Adrenal gland (tissue), 5 donors: Measurements from ENCODE around the gene BRME1.

Experiments
- POLR2A ChIP-seq, 2 donors: fragments of 450-650 bp; IDR thresholded peaks; one replicate each; pipeline ENCODE4 v1.6.1; 2017; ENCODE audit warnings: antibody characterized with exemption in 2 of 2, mild to moderate bottlenecking in 2 of 2, moderate library complexity in 1 of 2
- TF ChIP-seq, protein P1 (sequence below), 6 experiments: fragments of 450-650 bp in 4 of 6; fragments of 200-600 bp in 2 of 6; sonication (generic) in 1 of 6; IDR thresholded peaks; 1 replicate in 5 of 6; 2 replicates in 1 of 6; pipeline versions ENCODE4 v1.5.1 to v1.8.0; 2016 to 2021; ENCODE audit warnings: antibody characterized with exemption in 6 of 6, mild to moderate bottlenecking in 2 of 6, moderate library complexity in 1 of 6
- donor health status: DM: no; HTN: no; CAD: no.

DNA sequence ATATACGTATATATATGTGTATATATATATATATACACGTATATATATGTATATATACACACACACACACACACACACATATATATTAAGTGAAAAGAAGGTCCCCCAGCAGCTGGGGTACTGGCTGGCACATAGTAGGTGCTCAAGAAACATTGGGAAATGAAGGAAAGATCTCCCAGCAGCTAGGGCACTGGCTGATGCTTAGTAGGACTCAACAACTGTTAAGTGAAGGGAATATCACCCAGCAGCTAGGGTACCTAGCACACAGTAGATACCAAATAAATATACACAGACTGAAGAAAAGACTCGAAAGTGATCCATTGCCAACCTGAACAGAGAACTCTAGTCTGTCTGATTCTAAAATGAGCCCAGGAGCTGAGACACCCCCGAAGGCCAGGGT, 20.1 kb upstream of the BRME1 start:
- TF ChIP-seq, protein P1, sequence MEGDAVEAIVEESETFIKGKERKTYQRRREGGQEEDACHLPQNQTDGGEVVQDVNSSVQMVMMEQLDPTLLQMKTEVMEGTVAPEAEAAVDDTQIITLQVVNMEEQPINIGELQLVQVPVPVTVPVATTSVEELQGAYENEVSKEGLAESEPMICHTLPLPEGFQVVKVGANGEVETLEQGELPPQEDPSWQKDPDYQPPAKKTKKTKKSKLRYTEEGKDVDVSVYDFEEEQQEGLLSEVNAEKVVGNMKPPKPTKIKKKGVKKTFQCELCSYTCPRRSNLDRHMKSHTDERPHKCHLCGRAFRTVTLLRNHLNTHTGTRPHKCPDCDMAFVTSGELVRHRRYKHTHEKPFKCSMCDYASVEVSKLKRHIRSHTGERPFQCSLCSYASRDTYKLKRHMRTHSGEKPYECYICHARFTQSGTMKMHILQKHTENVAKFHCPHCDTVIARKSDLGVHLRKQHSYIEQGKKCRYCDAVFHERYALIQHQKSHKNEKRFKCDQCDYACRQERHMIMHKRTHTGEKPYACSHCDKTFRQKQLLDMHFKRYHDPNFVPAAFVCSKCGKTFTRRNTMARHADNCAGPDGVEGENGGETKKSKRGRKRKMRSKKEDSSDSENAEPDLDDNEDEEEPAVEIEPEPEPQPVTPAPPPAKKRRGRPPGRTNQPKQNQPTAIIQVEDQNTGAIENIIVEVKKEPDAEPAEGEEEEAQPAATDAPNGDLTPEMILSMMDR (IDR thresholded peaks at IDR 0.05), result no peak
- TF ChIP-seq POLR2A (IDR thresholded peaks at IDR 0.05), result no peak
